Brain microvascular endothelial cell (primary cell): ENCODE measurements around the gene NEDD4.
"Not testable (repeated sequence)": the region's sequence is repeated elsewhere in the genome, so short reads cannot be mapped to it uniquely, and the experiment has no call there.

Experiments
- DNase-seq: peaks from one replicate; pipeline ENCODE4 v3.0.0-alpha.2; 2020
- H3K27ac ChIP-seq: fragments of 250-450 bp; sonication (Bioruptor Pico); 2 replicates; pipeline ENCODE4 v1.5.1; 2020; ENCODE audit warnings: mild to moderate bottlenecking, moderate library complexity
- H3K27me3 ChIP-seq: fragments of 250-450 bp; sonication (Bioruptor Pico); replicated peaks from 2 replicates; pipeline ENCODE4 v1.5.1; 2020; ENCODE audit warnings: mild to moderate bottlenecking
- H3K36me3 ChIP-seq: fragments of 250-450 bp; sonication (Bioruptor Pico); replicated peaks from 2 replicates; pipeline ENCODE4 v1.5.1; 2020; ENCODE audit warnings: mild to moderate bottlenecking
- H3K4me3 ChIP-seq: 2 replicates; pipeline ENCODE4 v1.5.1; 2011; ENCODE audit warnings: low read depth, mild to moderate bottlenecking, control low read depth, low read length, moderate library complexity
- CTCF ChIP-seq: IDR thresholded peaks from 2 replicates; pipeline ENCODE4 v1.5.1; 2011; ENCODE audit warnings: low read depth, mild to moderate bottlenecking, moderate library complexity, low read length, control low read depth, inconsistent platforms; ENCODE audit errors: missing control alignments
- in situ Hi-C: cut with HindIII; loops from 2 replicates; pipeline ENCODE4 v1.10.0; 2017; ENCODE audit warnings: low sequenced_read_pairs, low pct_ligation_motif_present

NEDD4 gene

GRCh38 chr15:55827204-55827603 is 166.2 kb downstream of the NEDD4 start:
- in situ Hi-C loops = no loop called here
- H3K36me3 ChIP-seq = no peaks in the 10 kb centered on the region
- no peak overlapping the region for H3K4me3 ChIP-seq
- no peaks in the 10 kb centered on the region for H3K27me3 ChIP-seq
- H3K27ac ChIP-seq = no peak overlapping the region
- TF ChIP-seq CTCF = peak; percentile 40
- peak; percentile 10 for DNase-seq

GRCh38 chr15:55824857-55825613 is 168.4 kb downstream of the NEDD4 start:
- Histone ChIP-seq H3K4me3 (no peak overlapping the region), H3K27me3 (no peaks in the 10 kb centered on the region), H3K27ac (no peak overlapping the region), H3K36me3 (no peaks in the 10 kb centered on the region)
- in situ Hi-C loops = no loop called here
- no peak for TF ChIP-seq CTCF
- DNase-seq = no peak

- no peak for TF ChIP-seq CTCF
- Histone ChIP-seq H3K27ac (no peak overlapping the region), H3K27me3 (no peaks in the 10 kb centered on the region), H3K4me3 (no peak overlapping the region), H3K36me3 (no peaks in the 10 kb centered on the region)
- no peak for DNase-seq
- in situ Hi-C loops = no loop called here
These were observed 169.6 kb downstream of the NEDD4 start for GRCh38 chr15:55823699-55824340.

GRCh38 chr15:55823191-55823670 is 170.2 kb downstream of the NEDD4 start:
- Histone ChIP-seq H3K4me3 (no peak overlapping the region), H3K27ac (no peak overlapping the region), H3K36me3 (no peaks in the 10 kb centered on the region), H3K27me3 (no peaks in the 10 kb centered on the region)
- in situ Hi-C loops = no loop called here
- peak; percentile 50 for DNase-seq
- TF ChIP-seq CTCF = no peak

- H3K27me3 ChIP-seq, H3K36me3 ChIP-seq, DNase-seq, H3K27ac ChIP-seq, H3K4me3 ChIP-seq, in situ Hi-C loops: not testable (repeated sequence)
These were observed 171.7 kb downstream of the NEDD4 start for GRCh38 chr15:55821740-55822139.

GRCh38 chr15:55820043-55820442 is 173.4 kb downstream of the NEDD4 start:
- Histone ChIP-seq H3K36me3 (no peaks in the 10 kb centered on the region), H3K4me3 (no peak overlapping the region), H3K27ac (no peak overlapping the region), H3K27me3 (no peaks in the 10 kb centered on the region)
- DNase-seq = no peak
- no peak for TF ChIP-seq CTCF
- in situ Hi-C loops = no loop called here
